ENCODE measurements around the gene IZUMO1. TPM values are rescaled to one million over a fixed set of nuclear protein-coding genes. Genes with fewer than 3 reads are reported as not detected.

The IZUMO1 gene
- total RNA-seq, 4 donors from 2014 or later = under 0.01 to 2.3 TPM; not detected in 2

GRCh38 chr19:48705431-48705830 lies 41.3 kb downstream of the IZUMO1 start:
- no peak for DNase-seq
- Histone ChIP-seq H3K36me3 (no peaks in the 10 kb centered on the region), H3K4me1 (no peaks in the 10 kb centered on the region), H3K4me3 (no peak overlapping the region), H3K9me3 (no peaks in the 10 kb centered on the region), H3K27ac (no peak overlapping the region), H3K27me3 (no peaks in the 10 kb centered on the region)
- no peak for TF ChIP-seq POLR2A (IDR thresholded peaks at IDR 0.05)
- intact Hi-C loops (cut with DNase I; ENCODE audit: low total_unique reads) = no loop called here

GRCh38 chr19:48703316-48703715 lies 43.4 kb downstream of the IZUMO1 start:
- Histone ChIP-seq H3K4me3 (no peak overlapping the region), H3K27me3 (no peaks in the 10 kb centered on the region), H3K4me1 (no peaks in the 10 kb centered on the region), H3K9me3 (no peaks in the 10 kb centered on the region), H3K36me3 (no peaks in the 10 kb centered on the region), H3K27ac (no peak overlapping the region)
- DNase-seq = no peak
- TF ChIP-seq POLR2A (IDR thresholded peaks at IDR 0.05) (no peak), CTCF (IDR thresholded peaks at IDR 0.05) (no peak)
- intact Hi-C loops (cut with DNase I; ENCODE audit: low total_unique reads) = no loop called here

GRCh38 chr19:48702701-48703100 lies 44.0 kb downstream of the IZUMO1 start:
- intact Hi-C loops (cut with DNase I; ENCODE audit: low total_unique reads) = no loop called here
- no peaks in the 10 kb centered on the region for H3K4me1 ChIP-seq
- TF ChIP-seq CTCF (IDR thresholded peaks at IDR 0.05) (no peak), POLR2A (IDR thresholded peaks at IDR 0.05) (no peak)
- no peaks in the 10 kb centered on the region for H3K9me3 ChIP-seq
- DNase-seq = no peak
- H3K4me3 ChIP-seq = no peak overlapping the region
- H3K27ac ChIP-seq = no peak overlapping the region
- no peaks in the 10 kb centered on the region for H3K27me3 ChIP-seq
- H3K36me3 ChIP-seq = no peaks in the 10 kb centered on the region

- H3K4me1 ChIP-seq = no peaks in the 10 kb centered on the region
- no peak for DNase-seq
- no peaks in the 10 kb centered on the region for H3K9me3 ChIP-seq
- TF ChIP-seq CTCF (IDR thresholded peaks at IDR 0.05) (no peak), POLR2A (IDR thresholded peaks at IDR 0.05) (no peak)
- no peak overlapping the region for H3K27ac ChIP-seq
- H3K27me3 ChIP-seq = no peaks in the 10 kb centered on the region
- no peak overlapping the region for H3K4me3 ChIP-seq
- intact Hi-C loops (cut with DNase I; ENCODE audit: low total_unique reads) = no loop called here
- H3K36me3 ChIP-seq = no peaks in the 10 kb centered on the region
Measured at GRCh38 chr19:48698046-48698445, 48.7 kb downstream of the IZUMO1 start.

GRCh38 chr19:48696353-48697010 lies 50.2 kb downstream of the IZUMO1 start:
- H3K27ac ChIP-seq = peak overlapping the region; percentile 17 to 30
- H3K36me3 ChIP-seq = no peaks in the 10 kb centered on the region
- intact Hi-C loops (cut with DNase I; ENCODE audit: low total_unique reads) = no loop called here
- H3K9me3 ChIP-seq = no peaks in the 10 kb centered on the region
- no peak for DNase-seq
- no peaks in the 10 kb centered on the region for H3K4me1 ChIP-seq
- H3K27me3 ChIP-seq = no peaks in the 10 kb centered on the region
- peak overlapping the region in 1 of 2 donors; percentile 0 for H3K4me3 ChIP-seq
- no peak for TF ChIP-seq POLR2A (IDR thresholded peaks at IDR 0.05)
- no peak for TF ChIP-seq CTCF (IDR thresholded peaks at IDR 0.05)

Measured in uterus (tissue), 4 donors.